GM12892 (cell line): ENCODE data around the gene TMED9.
"Not testable (repeated sequence)": the region's sequence is repeated elsewhere in the genome, so short reads cannot be mapped to it uniquely, and the experiment has no call there.

ENCODE experiments used
- DNase-seq: peaks from one replicate; pipeline ENCODE4 v3.0.0; 2011; ENCODE audit not compliant: insufficient read length
- FAIRE-seq: peaks from 2 replicates; lab custom pipeline; 2011; peaks lifted over from hg19 to GRCh38; lab: Jason Lieb, UNC
- POLR2A ChIP-seq: IDR thresholded peaks from 2 replicates; pipeline ENCODE4 v1.6.1; 2011; ENCODE audit warnings: low read depth, low read length, control low read depth
- POLR2AphosphoS5 ChIP-seq: IDR thresholded peaks from 2 replicates; pipeline ENCODE4 v1.6.1; 2011; ENCODE audit warnings: low read depth, low read length, control low read depth
- TAF1 ChIP-seq: IDR thresholded peaks from 2 replicates; pipeline ENCODE4 v1.6.1; 2011; ENCODE audit warnings: low read depth, mild to moderate bottlenecking, control low read depth, low read length, borderline replicate concordance

The TMED9 gene

DNA sequence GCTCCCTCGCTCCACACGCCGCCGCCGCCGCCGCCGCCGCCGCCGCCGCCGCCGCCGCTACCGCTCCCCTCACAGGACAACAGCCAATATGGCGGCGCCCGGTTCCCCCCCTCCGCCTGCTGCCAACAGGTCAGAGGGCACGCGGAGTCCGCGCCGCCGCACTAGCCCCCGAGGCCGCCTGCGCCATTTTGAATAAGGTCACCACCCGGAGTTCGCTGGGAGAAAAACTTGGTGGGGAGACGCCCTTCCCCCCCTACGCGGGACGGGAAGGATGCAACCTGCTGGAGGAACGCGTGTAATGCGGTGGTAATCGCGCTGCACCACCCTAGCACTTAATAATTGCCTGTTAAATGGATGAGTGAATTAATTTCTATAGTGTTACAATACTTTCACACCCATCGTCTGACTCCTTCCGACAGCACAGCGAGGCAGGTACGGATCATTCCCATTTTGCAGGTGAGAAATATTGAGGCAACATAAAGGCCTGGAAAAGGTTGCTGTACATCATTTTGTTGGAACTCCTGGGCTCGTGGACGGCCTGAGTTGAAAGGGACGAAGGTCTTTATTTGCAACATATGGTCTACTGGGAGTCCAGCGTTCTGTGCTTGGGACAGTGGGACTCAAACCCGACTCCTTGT, 37.4 kb upstream of the TMED9 start, which contains the start of gene FAM193B:
TSS of gene FAM193B (minus strand) at position 90 of the 638 bp plus-strand sequence. CDS start 105 bp downstream, outside the sequence.
- peak; percentile 96 for FAIRE-seq
- TF ChIP-seq TAF1 (no peak), POLR2AphosphoS5 (no peak), POLR2A (no peak)
- DNase-seq, result peak; percentile 96

- FAIRE-seq, result no peak
Measured at GRCh38 chr5:177555228-177555627, 36.8 kb upstream of the TMED9 start.

GRCh38 chr5:177555665-177556064, 36.3 kb upstream of the TMED9 start:
- DNase-seq (no peak), FAIRE-seq (no peak)
- TF ChIP-seq POLR2A (no peak), POLR2AphosphoS5 (no peak), TAF1 (no peak)

More at GRCh38 chr5:177555228-177555627, 36.8 kb upstream of the TMED9 start:
- no peak for DNase-seq
- TF ChIP-seq POLR2A (no peak), TAF1 (no peak), POLR2AphosphoS5 (no peak)

- DNase-seq, result no peak
- TF ChIP-seq POLR2A (no peak), TAF1 (no peak), POLR2AphosphoS5 (no peak)
- no peak for FAIRE-seq
Measured at GRCh38 chr5:177557041-177557647, 34.9 kb upstream of the TMED9 start.

GRCh38 chr5:177557796-177558195, 34.2 kb upstream of the TMED9 start:
- no peak for TF ChIP-seq POLR2AphosphoS5
- TF ChIP-seq TAF1, result no peak
- TF ChIP-seq POLR2A, result no peak
- DNase-seq (no peak), FAIRE-seq (no peak)

GRCh38 chr5:177559446-177559941, 32.5 kb upstream of the TMED9 start:
- FAIRE-seq, result not testable (repeated sequence)

GRCh38 chr5:177565046-177565445, 27.0 kb upstream of the TMED9 start:
- FAIRE-seq (no peak), DNase-seq (no peak)
- TF ChIP-seq TAF1 (no peak), POLR2A (no peak), POLR2AphosphoS5 (no peak)

More at GRCh38 chr5:177559446-177559941, 32.5 kb upstream of the TMED9 start:
- DNase-seq, result not testable (repeated sequence)

- TF ChIP-seq TAF1, result no peak
- no peak for TF ChIP-seq POLR2AphosphoS5
- no peak for TF ChIP-seq POLR2A
- no peak for FAIRE-seq
Measured at GRCh38 chr5:177568326-177568725, 23.7 kb upstream of the TMED9 start.

DNA sequence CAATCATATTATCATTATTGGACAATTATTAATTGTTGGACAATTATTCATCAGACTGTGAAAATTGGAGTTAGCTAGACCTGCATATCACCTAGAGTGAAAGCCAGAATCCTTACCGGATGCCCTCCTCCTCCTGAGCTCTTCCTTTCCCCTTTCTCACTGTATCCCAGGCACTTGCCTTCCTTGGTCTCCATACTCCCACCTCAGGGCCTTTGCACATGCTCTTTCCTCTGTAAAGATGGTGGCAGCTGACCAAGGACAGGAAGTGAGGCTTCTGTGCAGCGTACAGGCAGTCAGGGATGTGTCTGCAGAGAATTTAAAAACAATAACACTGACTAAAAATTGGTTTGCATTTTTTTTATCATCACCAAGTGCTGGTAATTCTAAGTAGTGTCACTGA, 22.1 kb upstream of the TMED9 start:
- FAIRE-seq, result no peak
- DNase-seq, result no peak
- no peak for TF ChIP-seq POLR2A
- no peak for TF ChIP-seq TAF1
- TF ChIP-seq POLR2AphosphoS5, result no peak

More at GRCh38 chr5:177568326-177568725, 23.7 kb upstream of the TMED9 start:
- no peak for DNase-seq

GRCh38 chr5:177575488-177575887, 16.5 kb upstream of the TMED9 start:
- FAIRE-seq (no peak), DNase-seq (no peak)
- TF ChIP-seq POLR2A (no peak), TAF1 (no peak), POLR2AphosphoS5 (no peak)

DNA sequence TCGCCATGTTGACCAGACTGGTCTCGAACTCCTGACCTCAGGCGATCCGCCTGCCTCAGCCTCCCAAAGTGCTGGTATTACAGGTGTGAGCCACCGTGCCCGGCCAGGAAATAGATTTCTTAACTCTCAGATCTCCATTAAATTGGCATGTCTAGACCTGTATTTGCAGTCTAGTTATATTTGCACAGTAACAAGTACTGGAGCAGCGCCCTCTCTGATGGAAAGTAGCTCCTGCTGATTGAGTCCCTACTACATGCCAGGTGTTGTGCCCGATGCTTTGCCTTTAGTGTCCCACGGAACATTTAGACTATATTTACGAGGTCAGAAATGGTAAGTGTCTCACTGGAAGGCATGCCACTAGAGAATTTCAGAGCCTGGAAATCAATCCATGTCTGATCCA, 15.8 kb upstream of the TMED9 start:
- FAIRE-seq, result no peak
- TF ChIP-seq POLR2A (no peak), TAF1 (no peak), POLR2AphosphoS5 (no peak)
- DNase-seq, result no peak

DNA sequence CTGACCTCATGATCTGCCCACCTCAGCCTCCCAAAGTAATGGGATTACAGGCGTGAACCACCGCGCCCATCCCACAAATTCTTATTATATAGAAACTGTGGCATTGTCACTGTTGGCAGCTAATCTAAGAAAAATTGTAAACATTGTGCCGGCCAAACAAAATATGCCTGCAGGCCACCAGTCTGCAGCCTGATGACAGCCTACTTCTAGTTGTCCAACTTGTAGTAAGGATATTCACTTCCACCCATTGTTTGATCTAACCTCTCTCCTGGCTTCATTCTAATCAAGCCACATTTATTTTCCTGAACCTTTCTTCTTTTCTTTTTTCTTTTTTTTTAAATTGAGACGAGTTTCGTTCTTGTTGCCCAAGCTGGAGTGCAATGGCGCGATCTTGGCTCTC, 13.7 kb upstream of the TMED9 start:
- FAIRE-seq (no peak), DNase-seq (no peak)
- TF ChIP-seq POLR2AphosphoS5 (no peak), TAF1 (no peak), POLR2A (no peak)
